ENCODE data around the gene ADGRB2. TPM values are rescaled to one million over a fixed set of nuclear protein-coding genes. Genes with fewer than 3 reads are reported as not detected.

ADGRB2 gene
- total RNA-seq, 1 experiment from 2014 or later = 34.8 TPM

- no peak for DNase-seq (ENCODE audit: low read depth, low spot score)
- CTCF ChIA-PET = no interaction called here
- Histone ChIP-seq H3K36me3 (ENCODE audit: control insufficient read depth, insufficient read depth, low read length) (no peaks in the 10 kb centered on the region), H3K4me3 (ENCODE audit: low read depth in 2 of 2, low read length in 2 of 2) (no peak overlapping the region), H3K27me3 (ENCODE audit: control insufficient read depth, insufficient read depth, low read length) (no peaks in the 10 kb centered on the region), H3K9me3 (ENCODE audit: control insufficient read depth, insufficient read depth, low read depth, low read length) (no peaks in the 10 kb centered on the region), H3K27ac (ENCODE audit: low read length) (no peak overlapping the region), H3K4me1 (ENCODE audit: control insufficient read depth, insufficient read depth, low read length) (no peaks in the 10 kb centered on the region; the same call in 1 of the 2 replicates)
- no TSS peak for BruUV-seq (replicated peaks)
- POLR2A ChIA-PET = no interaction called here
- in situ Hi-C loops (cut with HindIII; ENCODE audit: low pct_unique_long_range_greater_than_20kb, low sequenced_read_pairs) (no loop called here), intact Hi-C loops (cut with micrococcal nuclease; ENCODE audit: unreplicated experiment) (no loop called here)
- no peak for ATAC-seq
- TF ChIP-seq, protein P1, sequence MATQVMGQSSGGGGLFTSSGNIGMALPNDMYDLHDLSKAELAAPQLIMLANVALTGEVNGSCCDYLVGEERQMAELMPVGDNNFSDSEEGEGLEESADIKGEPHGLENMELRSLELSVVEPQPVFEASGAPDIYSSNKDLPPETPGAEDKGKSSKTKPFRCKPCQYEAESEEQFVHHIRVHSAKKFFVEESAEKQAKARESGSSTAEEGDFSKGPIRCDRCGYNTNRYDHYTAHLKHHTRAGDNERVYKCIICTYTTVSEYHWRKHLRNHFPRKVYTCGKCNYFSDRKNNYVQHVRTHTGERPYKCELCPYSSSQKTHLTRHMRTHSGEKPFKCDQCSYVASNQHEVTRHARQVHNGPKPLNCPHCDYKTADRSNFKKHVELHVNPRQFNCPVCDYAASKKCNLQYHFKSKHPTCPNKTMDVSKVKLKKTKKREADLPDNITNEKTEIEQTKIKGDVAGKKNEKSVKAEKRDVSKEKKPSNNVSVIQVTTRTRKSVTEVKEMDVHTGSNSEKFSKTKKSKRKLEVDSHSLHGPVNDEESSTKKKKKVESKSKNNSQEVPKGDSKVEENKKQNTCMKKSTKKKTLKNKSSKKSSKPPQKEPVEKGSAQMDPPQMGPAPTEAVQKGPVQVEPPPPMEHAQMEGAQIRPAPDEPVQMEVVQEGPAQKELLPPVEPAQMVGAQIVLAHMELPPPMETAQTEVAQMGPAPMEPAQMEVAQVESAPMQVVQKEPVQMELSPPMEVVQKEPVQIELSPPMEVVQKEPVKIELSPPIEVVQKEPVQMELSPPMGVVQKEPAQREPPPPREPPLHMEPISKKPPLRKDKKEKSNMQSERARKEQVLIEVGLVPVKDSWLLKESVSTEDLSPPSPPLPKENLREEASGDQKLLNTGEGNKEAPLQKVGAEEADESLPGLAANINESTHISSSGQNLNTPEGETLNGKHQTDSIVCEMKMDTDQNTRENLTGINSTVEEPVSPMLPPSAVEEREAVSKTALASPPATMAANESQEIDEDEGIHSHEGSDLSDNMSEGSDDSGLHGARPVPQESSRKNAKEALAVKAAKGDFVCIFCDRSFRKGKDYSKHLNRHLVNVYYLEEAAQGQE (IDR thresholded peaks at IDR 0.05; ENCODE audit: insufficient read depth in 1 of 2, low read depth in 2 of 2, low read length in 1 of 2) = no peak
- TF ChIP-seq, protein P2, sequence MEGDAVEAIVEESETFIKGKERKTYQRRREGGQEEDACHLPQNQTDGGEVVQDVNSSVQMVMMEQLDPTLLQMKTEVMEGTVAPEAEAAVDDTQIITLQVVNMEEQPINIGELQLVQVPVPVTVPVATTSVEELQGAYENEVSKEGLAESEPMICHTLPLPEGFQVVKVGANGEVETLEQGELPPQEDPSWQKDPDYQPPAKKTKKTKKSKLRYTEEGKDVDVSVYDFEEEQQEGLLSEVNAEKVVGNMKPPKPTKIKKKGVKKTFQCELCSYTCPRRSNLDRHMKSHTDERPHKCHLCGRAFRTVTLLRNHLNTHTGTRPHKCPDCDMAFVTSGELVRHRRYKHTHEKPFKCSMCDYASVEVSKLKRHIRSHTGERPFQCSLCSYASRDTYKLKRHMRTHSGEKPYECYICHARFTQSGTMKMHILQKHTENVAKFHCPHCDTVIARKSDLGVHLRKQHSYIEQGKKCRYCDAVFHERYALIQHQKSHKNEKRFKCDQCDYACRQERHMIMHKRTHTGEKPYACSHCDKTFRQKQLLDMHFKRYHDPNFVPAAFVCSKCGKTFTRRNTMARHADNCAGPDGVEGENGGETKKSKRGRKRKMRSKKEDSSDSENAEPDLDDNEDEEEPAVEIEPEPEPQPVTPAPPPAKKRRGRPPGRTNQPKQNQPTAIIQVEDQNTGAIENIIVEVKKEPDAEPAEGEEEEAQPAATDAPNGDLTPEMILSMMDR (IDR thresholded peaks at IDR 0.05) = no peak
- no peak for TF ChIP-seq TCF7L2 (IDR thresholded peaks at IDR 0.05; ENCODE audit: low read depth, low read length)
- no peak for TF ChIP-seq SIN3A (IDR thresholded peaks at IDR 0.05; ENCODE audit: borderline replicate concordance, insufficient read depth, low read depth, low read length)
- no peak for TF ChIP-seq POLR2AphosphoS5 (IDR thresholded peaks at IDR 0.05; ENCODE audit: low read depth, low read length)
These were observed 85.0 kb downstream of the ADGRB2 start for GRCh38 chr1:31679091-31679490.

GRCh38 chr1:31678681-31679080 lies 85.5 kb downstream of the ADGRB2 start:
- no peaks in the 10 kb centered on the region for H3K9me3 ChIP-seq (ENCODE audit: control insufficient read depth, insufficient read depth, low read depth, low read length)
- POLR2A ChIA-PET = no interaction called here
- no peaks in the 10 kb centered on the region for H3K27me3 ChIP-seq (ENCODE audit: control insufficient read depth, insufficient read depth, low read length)
- intact Hi-C loops (cut with micrococcal nuclease; ENCODE audit: unreplicated experiment) = no loop called here
- no peak for ATAC-seq
- no peaks in the 10 kb centered on the region; the same call in 1 of the 2 replicates for H3K4me1 ChIP-seq (ENCODE audit: control insufficient read depth, insufficient read depth, low read length)
- no peak overlapping the region for H3K27ac ChIP-seq (ENCODE audit: low read length)
- CTCF ChIA-PET = no interaction called here
- TF ChIP-seq TCF7L2 (IDR thresholded peaks at IDR 0.05; ENCODE audit: low read depth, low read length) = no peak
- no peak for TF ChIP-seq SIN3A (IDR thresholded peaks at IDR 0.05; ENCODE audit: borderline replicate concordance, insufficient read depth, low read depth, low read length)
- TF ChIP-seq POLR2AphosphoS5 (IDR thresholded peaks at IDR 0.05; ENCODE audit: low read depth, low read length) = no peak
- TF ChIP-seq, protein P2 (IDR thresholded peaks at IDR 0.05) = no peak
- TF ChIP-seq, protein P1 (IDR thresholded peaks at IDR 0.05; ENCODE audit: insufficient read depth in 1 of 2, low read depth in 2 of 2, low read length in 1 of 2) = no peak
- no peak for DNase-seq (ENCODE audit: low read depth, low spot score)
- in situ Hi-C loops (cut with HindIII; ENCODE audit: low pct_unique_long_range_greater_than_20kb, low sequenced_read_pairs) = no loop called here
- H3K4me3 ChIP-seq (ENCODE audit: low read depth in 2 of 2, low read length in 2 of 2) = no peak overlapping the region
- BruUV-seq (replicated peaks) = no TSS peak
- H3K36me3 ChIP-seq (ENCODE audit: control insufficient read depth, insufficient read depth, low read length) = no peaks in the 10 kb centered on the region
